SK-N-SH (cell line): Measurements from ENCODE around the gene BABAM2.

ENCODE experiments used
- CTCF ChIP-seq: fragments of 200-600 bp; sonication (generic); IDR thresholded peaks from 2 replicates; pipeline ENCODE4 v1.6.1; 2017; ENCODE audit warnings: antibody characterized with exemption, mild to moderate bottlenecking, moderate library complexity
- MAX ChIP-seq: IDR thresholded peaks from 2 replicates; pipeline ENCODE4 v1.4.0; 2012; ENCODE audit warnings: low read depth
- PBX3 ChIP-seq: IDR thresholded peaks from 2 replicates; pipeline ENCODE4; 2012
- POLR2AphosphoS5 ChIP-seq: IDR thresholded peaks from 2 replicates; pipeline ENCODE4 v1.6.1; 2012; ENCODE audit warnings: low read depth, low read length
- RAD21 ChIP-seq: IDR thresholded peaks from 2 replicates; pipeline ENCODE4 v1.6.1; 2012; ENCODE audit warnings: mild to moderate bottlenecking, low read length

GRCh38 chr2:27891673-27892105 lies 1.2 kb downstream of the BABAM2 start:
- no peak for TF ChIP-seq RAD21
- TF ChIP-seq POLR2AphosphoS5, result no peak
- no peak for TF ChIP-seq CTCF
- no peak for TF ChIP-seq PBX3
- no peak for TF ChIP-seq MAX
